GM23248 (cell line): ENCODE data around the gene CUL3. TPM values are rescaled to one million over a fixed set of nuclear protein-coding genes. Genes with fewer than 3 reads are reported as not detected.

Experiments
- DNase-seq: peaks from one replicate; pipeline ENCODE4 v3.0.0-alpha.2; 2015
- H2AFZ ChIP-seq: fragments of 200-600 bp; sonication (generic); 2 replicates; pipeline ENCODE4 v1.6.1; 2016; ENCODE audit warnings: antibody characterized with exemption
- H3F3A ChIP-seq: fragments of 200-600 bp; sonication (generic); 2 replicates; pipeline ENCODE4 v1.6.1; 2016; ENCODE audit warnings: mild to moderate bottlenecking, antibody characterized with exemption, mixed run types; ENCODE audit not compliant: insufficient read depth
- H3K27ac ChIP-seq: fragments of 200-600 bp; sonication (generic); 2 replicates; pipeline ENCODE4 v1.5.1; 2016; ENCODE audit warnings: mild to moderate bottlenecking
- H3K27me3 ChIP-seq: fragments of 200-600 bp; sonication (generic); replicated peaks from 2 replicates; pipeline ENCODE4 v1.6.1; 2016; ENCODE audit warnings: mild to moderate bottlenecking; ENCODE audit not compliant: insufficient read depth
- H3K36me3 ChIP-seq: fragments of 200-600 bp; sonication (generic); 2 replicates; pipeline ENCODE4 v1.6.1; 2016; ENCODE audit warnings: low read depth, mild to moderate bottlenecking
- H3K4me1 ChIP-seq: fragments of 200-600 bp; sonication (generic); 2 replicates; pipeline ENCODE4 v1.6.1; 2016; ENCODE audit warnings: mild to moderate bottlenecking; ENCODE audit not compliant: insufficient read depth
- H3K4me2 ChIP-seq: fragments of 200-600 bp; sonication (generic); one replicate; pipeline ENCODE4 v1.6.1; 2016; ENCODE audit warnings: mild to moderate bottlenecking; ENCODE audit not compliant: unreplicated experiment
- H3K4me3 ChIP-seq: fragments of 200-600 bp; sonication (generic); 2 replicates; pipeline ENCODE4 v1.5.1; 2016; ENCODE audit warnings: mild to moderate bottlenecking
- H3K79me2 ChIP-seq: fragments of 200-600 bp; sonication (generic); 2 replicates; pipeline ENCODE4 v1.6.1; 2016; ENCODE audit warnings: mild to moderate bottlenecking; ENCODE audit not compliant: insufficient read depth
- H3K9ac ChIP-seq: fragments of 200-600 bp; sonication (generic); 2 replicates; pipeline ENCODE4 v1.6.1; 2016; ENCODE audit warnings: mild to moderate bottlenecking
- H3K9me2 ChIP-seq: fragments of 200-600 bp; sonication (generic); 2 replicates; pipeline ENCODE4 v1.6.1; 2016; ENCODE audit warnings: mixed run types, mild to moderate bottlenecking, moderate library complexity; ENCODE audit not compliant: insufficient read depth
- H3K9me3 ChIP-seq: fragments of 200-600 bp; sonication (generic); one replicate; pipeline ENCODE4 v1.6.1; 2017; ENCODE audit warnings: low read depth
- H4K20me1 ChIP-seq: fragments of 200-600 bp; sonication (generic); 2 replicates; pipeline ENCODE4 v1.6.0; 2016; ENCODE audit not compliant: insufficient read depth
- EZH2 ChIP-seq: fragments of 200-600 bp; sonication (generic); IDR thresholded peaks from 2 replicates; pipeline ENCODE4 v1.6.1; 2018; ENCODE audit warnings: antibody characterized with exemption, mild to moderate bottlenecking; ENCODE audit not compliant: insufficient read depth, poor library complexity, severe bottlenecking
- EZH2phosphoT487 ChIP-seq: fragments of 200-600 bp; sonication (generic); IDR thresholded peaks from 2 replicates; pipeline ENCODE4 v1.6.1; 2018; ENCODE audit warnings: antibody characterized with exemption, moderate library complexity, mild to moderate bottlenecking, low read depth; ENCODE audit not compliant: insufficient read depth
- WGBS, 2 experiments: methylation state at CpG; one replicate each; pipeline ENCODE4 v1.1.6; 2015 to 2017; ENCODE audit warnings: low lambda C conversion rate in 2 of 2, low coverage in 1 of 2; ENCODE audit errors: missing lambda C conversion rate in 2 of 2; 5-methylcytosine and 5-hydroxymethylcytosine counted together
- in situ Hi-C: fragments of 300-500 bp; cut with MboI; formaldehyde crosslinking; loops from 2 replicates; pipeline ENCODE4 v1.15.0; 2020
- polyA plus RNA-seq: library from polyadenylated mRNA; unstranded; fragments of >200 nt; fragmentation: Nextera tagmentation; extraction: Ambion mirVana; gene quantifications from 2 replicates; pipeline ENCODE4 v1.2.1, GENCODE V29; 2016
- total RNA-seq: library from RNA; depleted of rRNA; stranded (reverse); fragments of >200 nt; shearing (Covaris generic); gene quantifications from 2 replicates; pipeline ENCODE4 v1.2.3, GENCODE V29; 2014

Gene CUL3
- total and polyA plus RNA-seq, 2 experiments from 2014 or later = 24.7 to 47.8 TPM

- Histone ChIP-seq H3K27ac (no peak overlapping the region), H2AFZ (peak overlapping the region; percentile 99), H3K27me3 (no peaks in the 10 kb centered on the region; the same call in 1 of the 2 replicates), H3F3A (no peaks in the 10 kb centered on the region), H3K79me2 (no peaks in the 10 kb centered on the region), H3K36me3 (no peaks in the 10 kb centered on the region), H3K9me3 (no peaks in the 10 kb centered on the region), H3K9me2 (no peaks in the 10 kb centered on the region), H3K4me1 (no peaks in the 10 kb centered on the region), H3K4me3 (peak overlapping the region; percentile 86), H4K20me1 (no peaks in the 10 kb centered on the region), H3K4me2 (peak overlapping the region; percentile 82), H3K9ac (peak overlapping the region; percentile 83)
- no peak for TF ChIP-seq EZH2
- TF ChIP-seq EZH2phosphoT487 = no peak
- 2 to 4% methylated on average over 45 to 52 of the region's 82 CpGs for WGBS, 2 experiments
- in situ Hi-C loops = no loop called here
- peak; percentile 68 for DNase-seq
Measured at GRCh38 chr2:224442071-224442967, 142.8 kb downstream of the CUL3 start.

GRCh38 chr2:224440988-224441387, 144.2 kb downstream of the CUL3 start:
- Histone ChIP-seq H3K9me3 (no peaks in the 10 kb centered on the region), H3K9me2 (no peaks in the 10 kb centered on the region), H3K79me2 (no peaks in the 10 kb centered on the region), H3K27ac (no peak overlapping the region), H3K27me3 (no peaks in the 10 kb centered on the region; the same call in 1 of the 2 replicates), H3K9ac (no peak overlapping the region), H3K4me1 (no peaks in the 10 kb centered on the region), H2AFZ (no peak overlapping the region), H4K20me1 (no peaks in the 10 kb centered on the region), H3K36me3 (no peaks in the 10 kb centered on the region), H3K4me2 (no peak overlapping the region), H3F3A (no peaks in the 10 kb centered on the region), H3K4me3 (no peak overlapping the region)
- DNase-seq = peak; percentile 8
- TF ChIP-seq EZH2 (no peak), EZH2phosphoT487 (no peak)
- 80 to 83% methylated on average over 5 of the region's 5 CpGs for WGBS, 2 experiments
- in situ Hi-C loops = no loop called here

GRCh38 chr2:224438726-224439125, 146.4 kb downstream of the CUL3 start:
- Histone ChIP-seq H3K9me2 (no peaks in the 10 kb centered on the region), H3K4me2 (no peak overlapping the region), H3K4me3 (no peak overlapping the region), H3K27me3 (peaks cover 6% of the 10 kb centered on the region; the same call in 1 of the 2 replicates), H3F3A (no peaks in the 10 kb centered on the region), H3K9ac (no peak overlapping the region), H3K4me1 (no peaks in the 10 kb centered on the region), H2AFZ (no peak overlapping the region), H3K9me3 (no peaks in the 10 kb centered on the region), H4K20me1 (no peaks in the 10 kb centered on the region), H3K36me3 (no peaks in the 10 kb centered on the region), H3K27ac (no peak overlapping the region), H3K79me2 (no peaks in the 10 kb centered on the region)
- in situ Hi-C loops = no loop called here
- TF ChIP-seq EZH2 (no peak), EZH2phosphoT487 (no peak)
- DNase-seq = no peak

GRCh38 chr2:224436634-224437033, 148.5 kb downstream of the CUL3 start:
- H3K4me1 ChIP-seq = no peaks in the 10 kb centered on the region
- in situ Hi-C loops = no loop called here
- H3K9me3 ChIP-seq = no peaks in the 10 kb centered on the region
- peaks cover 11% of the 10 kb centered on the region; the same call in 1 of the 2 replicates for H3K27me3 ChIP-seq
- H3K4me2 ChIP-seq = no peak overlapping the region
- no peaks in the 10 kb centered on the region for H3K36me3 ChIP-seq
- H3K27ac ChIP-seq = no peak overlapping the region
- TF ChIP-seq EZH2 = no peak
- TF ChIP-seq EZH2phosphoT487 = no peak
- 75 to 86% methylated on average over 1 of the region's 1 CpG for WGBS, 2 experiments
- H3F3A ChIP-seq = no peaks in the 10 kb centered on the region
- H3K4me3 ChIP-seq = no peak overlapping the region
- H3K9me2 ChIP-seq = no peaks in the 10 kb centered on the region
- no peaks in the 10 kb centered on the region for H4K20me1 ChIP-seq
- no peaks in the 10 kb centered on the region for H3K79me2 ChIP-seq
- DNase-seq = peak; percentile 9
- no peak overlapping the region for H3K9ac ChIP-seq
- no peak overlapping the region for H2AFZ ChIP-seq
